OCI-LY7 (cell line): ENCODE measurements around the gene EME2.

ENCODE experiments used
- EZH2phosphoT487 ChIP-seq: fragments of 200-600 bp; sonication (generic); IDR thresholded peaks from 2 replicates; pipeline ENCODE4 v1.6.1; 2018; ENCODE audit warnings: low read depth, borderline replicate concordance, mild to moderate bottlenecking, mixed run types, antibody characterized with exemption, low read length, moderate library complexity, mixed read lengths
- TF ChIP-seq, protein P1 (sequence below): fragments of 200-600 bp; sonication (generic); conservative IDR thresholded peaks from 2 replicates; pipeline ENCODE4 v1.5.1; 2014; ENCODE audit warnings: mild to moderate bottlenecking, antibody characterized with exemption, low read length, moderate library complexity, mixed read lengths

DNA sequence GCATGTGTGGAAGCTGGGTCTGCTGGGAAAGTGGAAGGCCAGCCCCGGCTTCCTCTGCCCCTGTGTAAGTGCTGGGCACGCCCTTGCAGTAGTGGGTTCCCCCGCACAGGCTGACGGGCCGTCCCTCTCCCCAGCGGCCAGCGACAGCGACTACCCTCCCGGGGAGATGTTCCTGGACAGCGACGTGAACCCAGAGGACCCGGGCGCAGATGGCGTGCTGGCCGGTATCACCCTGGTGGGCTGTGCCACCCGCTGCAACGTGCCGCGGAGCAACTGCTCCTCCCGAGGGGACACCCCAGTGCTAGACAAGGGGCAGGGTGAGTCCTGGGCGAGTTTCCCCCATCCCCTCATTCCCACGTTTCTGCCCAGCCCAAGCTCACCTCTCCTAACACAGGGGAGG is 6.8 kb upstream of the EME2 start:
- TF ChIP-seq, protein P1, sequence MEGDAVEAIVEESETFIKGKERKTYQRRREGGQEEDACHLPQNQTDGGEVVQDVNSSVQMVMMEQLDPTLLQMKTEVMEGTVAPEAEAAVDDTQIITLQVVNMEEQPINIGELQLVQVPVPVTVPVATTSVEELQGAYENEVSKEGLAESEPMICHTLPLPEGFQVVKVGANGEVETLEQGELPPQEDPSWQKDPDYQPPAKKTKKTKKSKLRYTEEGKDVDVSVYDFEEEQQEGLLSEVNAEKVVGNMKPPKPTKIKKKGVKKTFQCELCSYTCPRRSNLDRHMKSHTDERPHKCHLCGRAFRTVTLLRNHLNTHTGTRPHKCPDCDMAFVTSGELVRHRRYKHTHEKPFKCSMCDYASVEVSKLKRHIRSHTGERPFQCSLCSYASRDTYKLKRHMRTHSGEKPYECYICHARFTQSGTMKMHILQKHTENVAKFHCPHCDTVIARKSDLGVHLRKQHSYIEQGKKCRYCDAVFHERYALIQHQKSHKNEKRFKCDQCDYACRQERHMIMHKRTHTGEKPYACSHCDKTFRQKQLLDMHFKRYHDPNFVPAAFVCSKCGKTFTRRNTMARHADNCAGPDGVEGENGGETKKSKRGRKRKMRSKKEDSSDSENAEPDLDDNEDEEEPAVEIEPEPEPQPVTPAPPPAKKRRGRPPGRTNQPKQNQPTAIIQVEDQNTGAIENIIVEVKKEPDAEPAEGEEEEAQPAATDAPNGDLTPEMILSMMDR: no peak
- no peak for TF ChIP-seq EZH2phosphoT487
